SHP77 (cell line): Measurements from ENCODE around the gene CIITA.
A peak's percentile ranks its signal among the peaks of the same experiment; 100 is the strongest.
"Not testable (repeated sequence)": the region's sequence is repeated elsewhere in the genome, so short reads cannot be mapped to it uniquely, and the experiment has no call there.

Experiments used
- DNase-seq, 2 experiments: peaks; one replicate each; lab custom pipeline; 2025; lab: John Stamatoyannopoulos, UW

Gene CIITA

GRCh38 chr16:10918294-10919002 is 41.4 kb downstream of the CIITA start:
- peak; percentile 90 to 92 for DNase-seq

- DNase-seq = no peak
Observed at GRCh38 chr16:10919003-10919351, 42.0 kb downstream of the CIITA start.

- DNase-seq = peak in 1 of 2 experiments; percentile 55
Observed at GRCh38 chr16:10920726-10921427, 43.9 kb downstream of the CIITA start.

GRCh38 chr16:10921536-10922327 is 44.7 kb downstream of the CIITA start:
- DNase-seq = no peak

GRCh38 chr16:10922328-10923145 is 45.5 kb downstream of the CIITA start:
- no peak for DNase-seq

- DNase-seq = no peak
Observed at GRCh38 chr16:10923146-10923649, 46.2 kb downstream of the CIITA start.

- DNase-seq = peak in 1 of 2 experiments; percentile 39
Observed at GRCh38 chr16:10923650-10924214, 46.7 kb downstream of the CIITA start.

GRCh38 chr16:10925285-10925684 is 48.3 kb downstream of the CIITA start:
- DNase-seq = not testable (repeated sequence)

- no peak for DNase-seq
Observed at GRCh38 chr16:10926094-10926493, 49.1 kb downstream of the CIITA start.

GRCh38 chr16:10926867-10927266 is 49.9 kb downstream of the CIITA start:
- DNase-seq = no peak

GRCh38 chr16:10927497-10928112 is 50.6 kb downstream of the CIITA start:
- no peak for DNase-seq

- peak; percentile 93 to 95 for DNase-seq
Observed at GRCh38 chr16:10929097-10929496, 52.1 kb downstream of the CIITA start.

- peak; percentile 52 to 78 for DNase-seq
Observed at GRCh38 chr16:10929853-10930754, 53.1 kb downstream of the CIITA start.

- peak; percentile 53 to 68 for DNase-seq
Observed at GRCh38 chr16:10930755-10931093, 53.7 kb downstream of the CIITA start.

GRCh38 chr16:10931134-10931533 is 54.1 kb downstream of the CIITA start:
- DNase-seq = no peak

- DNase-seq = no peak
Observed at GRCh38 chr16:10931977-10932632, 55.1 kb downstream of the CIITA start.

- no peak for DNase-seq
Observed at GRCh38 chr16:10932959-10933710, 56.1 kb downstream of the CIITA start.

GRCh38 chr16:10933865-10934264 is 56.9 kb downstream of the CIITA start:
- no peak for DNase-seq
